Activated T-helper 17 cell treated with anti-CD3 and anti-CD28 coated beads, Interleukin-2, amount 50 U/mL, for 72 hours (primary cell): Measurements from ENCODE around the gene ZDHHC21. TPM values are rescaled to one million over a fixed set of nuclear protein-coding genes. Genes with fewer than 3 reads are reported as not detected.

Source experiments
- ATAC-seq: fragments of 150-1000 bp; cut with Tn5 transposase; replicated peaks from 2 replicates; pipeline ENCODE4 v1.10.0; 2021; ENCODE audit warnings: mild to moderate bottlenecking, moderate library complexity
- H3K27ac Mint-ChIP-seq: one replicate; pipeline ENCODE4 v1.8.0; 2022; ENCODE audit warnings: mixed read lengths
- H3K27me3 Mint-ChIP-seq: one replicate; pipeline ENCODE4 v1.8.0; 2022; ENCODE audit warnings: mixed read lengths
- H3K36me3 Mint-ChIP-seq: one replicate; pipeline ENCODE4 v1.8.0; 2022; ENCODE audit warnings: low read depth, mild to moderate bottlenecking, mixed read lengths
- H3K4me1 Mint-ChIP-seq: one replicate; pipeline ENCODE4 v1.8.0; 2022; ENCODE audit warnings: mixed read lengths
- H3K4me3 Mint-ChIP-seq: one replicate; pipeline ENCODE4 v1.8.0; 2022; ENCODE audit warnings: mild to moderate bottlenecking, mixed read lengths
- H3K9me3 Mint-ChIP-seq: one replicate; pipeline ENCODE4 v1.8.0; 2022; ENCODE audit warnings: mixed read lengths
- total RNA-seq, 2 donors: library from RNA; stranded (reverse); gene quantifications; one replicate each; pipeline ENCODE4 v1.2.3, GENCODE V29; 2022

Gene ZDHHC21
- total RNA-seq, 2 donors from 2014 or later, result 6.6 to 11.2 TPM

DNA sequence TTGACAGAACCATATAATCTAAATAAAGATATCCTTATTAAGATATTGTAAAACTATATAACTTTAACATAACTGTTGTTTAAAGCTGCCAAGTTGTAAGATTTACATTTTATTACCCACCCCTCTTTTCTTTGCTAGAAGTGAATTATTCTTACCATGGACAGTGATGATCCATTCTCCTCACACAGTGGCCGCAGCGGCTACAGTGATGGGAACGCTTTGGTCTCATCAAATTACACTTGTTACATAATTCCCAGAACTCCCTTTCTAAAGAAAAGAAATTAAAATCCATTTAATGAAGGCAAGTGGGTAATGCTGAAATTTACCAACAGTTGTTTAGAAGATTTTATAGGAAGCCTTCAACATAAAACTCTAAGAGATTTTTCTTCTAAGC, 31.2 kb downstream of the ZDHHC21 start:
- Mint-ChIP-seq H3K9me3 (no peaks in the 10 kb centered on the region), H3K4me1 (no peaks in the 10 kb centered on the region), H3K36me3 (peaks cover 39% of the 10 kb centered on the region), H3K27me3 (no peaks in the 10 kb centered on the region), H3K27ac (no peak overlapping the region), H3K4me3 (no peak overlapping the region)
- no peak for ATAC-seq

- Mint-ChIP-seq H3K4me1 (no peaks in the 10 kb centered on the region), H3K9me3 (no peaks in the 10 kb centered on the region), H3K27ac (no peak overlapping the region), H3K36me3 (peaks cover 44% of the 10 kb centered on the region), H3K4me3 (no peak overlapping the region), H3K27me3 (no peaks in the 10 kb centered on the region)
- no peak for ATAC-seq
Measured at GRCh38 chr9:14661421-14662059, 31.7 kb downstream of the ZDHHC21 start.

- Mint-ChIP-seq H3K36me3 (peaks cover 52% of the 10 kb centered on the region), H3K27me3 (no peaks in the 10 kb centered on the region), H3K4me3 (no peak overlapping the region), H3K9me3 (no peaks in the 10 kb centered on the region), H3K4me1 (no peaks in the 10 kb centered on the region), H3K27ac (no peak overlapping the region)
- no peak for ATAC-seq
Measured at GRCh38 chr9:14660721-14661120, 32.5 kb downstream of the ZDHHC21 start.

DNA sequence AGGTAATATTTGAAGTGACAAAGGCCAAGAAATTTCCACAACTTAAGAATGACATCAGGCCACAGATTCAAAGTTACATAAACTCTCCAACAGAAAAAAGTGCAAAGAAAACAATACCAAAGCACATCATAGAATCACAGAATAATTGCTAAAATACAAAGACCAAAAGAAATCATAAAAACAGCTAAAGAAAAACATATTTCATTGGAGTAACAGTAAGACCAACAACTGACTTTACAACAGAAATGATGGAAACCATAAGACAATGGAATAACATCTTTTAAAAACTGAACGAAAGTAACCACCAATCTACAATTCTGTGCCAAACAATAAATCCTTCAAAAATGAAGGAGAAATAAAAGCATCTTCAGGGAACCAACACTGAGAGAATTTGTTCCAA, 38.3 kb downstream of the ZDHHC21 start:
- Mint-ChIP-seq H3K27ac (no peak overlapping the region), H3K36me3 (peaks cover 72% of the 10 kb centered on the region), H3K27me3 (no peaks in the 10 kb centered on the region)

DNA sequence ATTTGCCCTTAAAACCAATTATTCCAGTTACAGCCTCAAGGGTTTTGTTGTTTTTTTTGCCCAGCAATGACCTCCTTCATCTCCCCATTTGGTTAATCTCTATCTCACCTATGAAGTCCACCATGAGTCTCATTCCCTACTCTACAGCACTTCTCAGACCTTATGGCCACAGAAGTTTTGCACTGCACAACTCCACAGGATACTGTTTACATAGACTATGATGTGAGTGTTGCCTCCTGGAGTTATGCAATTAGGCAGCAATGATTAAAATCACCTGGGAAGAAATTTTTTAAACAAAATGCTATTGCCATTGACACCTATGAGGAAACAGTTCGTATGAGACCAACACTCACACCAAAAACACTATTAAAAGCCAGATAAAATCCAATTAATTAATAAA, 39.7 kb downstream of the ZDHHC21 start:
- no peak overlapping the region for H3K4me3 Mint-ChIP-seq
- no peak for ATAC-seq
- no peak overlapping the region for H3K27ac Mint-ChIP-seq
- no peaks in the 10 kb centered on the region for H3K27me3 Mint-ChIP-seq
- peaks cover 58% of the 10 kb centered on the region for H3K36me3 Mint-ChIP-seq
- H3K9me3 Mint-ChIP-seq, result no peaks in the 10 kb centered on the region
- H3K4me1 Mint-ChIP-seq, result no peaks in the 10 kb centered on the region

More for the DNA sequence above, 38.3 kb downstream of the ZDHHC21 start:
- H3K4me3 Mint-ChIP-seq, result no peak overlapping the region
- ATAC-seq, result no peak
- H3K4me1 Mint-ChIP-seq, result no peaks in the 10 kb centered on the region
- H3K9me3 Mint-ChIP-seq, result no peaks in the 10 kb centered on the region

- no peaks in the 10 kb centered on the region for H3K9me3 Mint-ChIP-seq
- no peak overlapping the region for H3K27ac Mint-ChIP-seq
- H3K4me1 Mint-ChIP-seq, result no peaks in the 10 kb centered on the region
- no peak overlapping the region for H3K4me3 Mint-ChIP-seq
- H3K36me3 Mint-ChIP-seq, result peaks cover 52% of the 10 kb centered on the region
- H3K27me3 Mint-ChIP-seq, result no peaks in the 10 kb centered on the region
- no peak for ATAC-seq
Measured at GRCh38 chr9:14652729-14653377, 40.4 kb downstream of the ZDHHC21 start.

DNA sequence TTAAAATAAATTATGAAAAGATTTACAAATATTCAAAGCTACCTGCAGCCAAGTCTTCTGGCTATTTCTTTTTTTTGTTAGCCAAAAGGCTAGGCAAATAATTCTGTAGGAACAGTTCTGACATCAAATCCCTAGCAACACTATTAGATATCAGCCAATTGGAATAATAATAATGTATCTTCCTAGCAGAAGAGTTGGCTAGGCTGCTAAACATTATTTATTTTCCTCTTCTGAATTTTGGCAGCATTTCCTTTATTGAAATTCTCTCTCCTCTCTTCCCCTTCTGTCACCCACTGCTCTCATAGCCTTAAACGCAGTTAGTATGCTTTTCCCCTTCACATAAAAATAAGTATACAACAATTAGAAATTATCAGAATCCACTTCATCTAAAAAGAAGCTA, 42.6 kb downstream of the ZDHHC21 start:
- Mint-ChIP-seq H3K27ac (no peak overlapping the region), H3K4me1 (no peaks in the 10 kb centered on the region), H3K4me3 (no peak overlapping the region), H3K36me3 (peaks cover 29% of the 10 kb centered on the region), H3K9me3 (no peaks in the 10 kb centered on the region), H3K27me3 (no peaks in the 10 kb centered on the region)
- no peak for ATAC-seq

DNA sequence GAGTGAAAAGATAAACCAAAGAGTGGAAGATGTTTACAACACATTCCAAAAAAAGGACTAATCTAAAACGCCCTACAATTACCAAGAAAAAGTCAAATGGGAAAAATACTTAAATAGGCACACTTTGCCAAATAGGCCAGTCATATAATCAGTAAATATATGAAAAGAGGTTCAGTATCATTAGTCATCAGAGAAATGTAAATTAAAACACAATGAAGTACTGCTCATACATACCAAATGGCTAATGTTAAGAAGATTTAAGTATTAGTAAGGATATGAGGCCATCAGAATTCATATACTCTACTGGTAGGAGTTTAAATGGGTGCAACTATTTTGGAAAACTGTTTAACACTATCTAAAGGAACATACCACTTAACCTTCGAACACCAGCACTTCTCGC, 47.6 kb downstream of the ZDHHC21 start:
- Mint-ChIP-seq H3K4me3 (no peak overlapping the region), H3K4me1 (peaks cover 5% of the 10 kb centered on the region), H3K27me3 (no peaks in the 10 kb centered on the region), H3K36me3 (peaks cover 2% of the 10 kb centered on the region), H3K27ac (no peak overlapping the region), H3K9me3 (no peaks in the 10 kb centered on the region)
- ATAC-seq, result no peak

DNA sequence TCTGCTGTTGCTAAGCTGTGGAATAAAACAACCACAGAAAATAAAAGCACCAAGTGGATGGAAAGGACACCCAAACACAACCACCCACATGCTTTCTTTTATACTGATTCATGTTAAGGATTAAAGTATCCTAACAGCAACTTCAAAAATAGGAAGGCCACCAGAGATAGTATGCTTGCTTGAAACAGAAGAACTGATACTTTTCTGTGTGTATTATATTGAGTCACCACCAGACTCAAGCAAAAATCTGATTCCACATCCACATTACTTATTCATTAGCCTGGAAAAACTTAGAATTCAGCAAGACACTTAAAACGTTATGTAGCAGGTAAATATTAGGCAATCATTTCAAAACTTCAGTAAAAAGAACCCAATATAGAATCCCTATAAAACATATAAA, 52.3 kb downstream of the ZDHHC21 start:
- ATAC-seq, result no peak
- Mint-ChIP-seq H3K27me3 (no peaks in the 10 kb centered on the region), H3K27ac (no peak overlapping the region), H3K36me3 (no peaks in the 10 kb centered on the region), H3K9me3 (no peaks in the 10 kb centered on the region), H3K4me3 (no peak overlapping the region), H3K4me1 (peaks cover 5% of the 10 kb centered on the region)

DNA sequence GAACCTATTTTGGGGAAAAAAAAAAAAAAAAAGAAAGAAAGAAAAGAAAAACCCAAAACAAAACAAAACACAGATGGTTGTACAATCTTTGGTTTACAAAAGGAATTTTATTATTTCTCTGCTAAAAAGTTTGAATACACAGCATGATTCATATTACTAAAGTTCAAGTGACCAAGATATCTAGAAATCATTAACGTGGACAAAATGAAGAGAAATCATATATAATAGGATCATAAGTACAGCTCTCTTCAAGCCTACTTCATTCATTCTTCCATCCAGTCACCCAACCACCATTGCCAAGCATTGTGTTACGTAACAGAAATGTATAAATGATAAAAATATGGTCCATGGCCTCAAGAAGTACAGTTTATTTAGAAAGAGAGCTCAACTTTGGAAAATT, 52.9 kb downstream of the ZDHHC21 start:
- Mint-ChIP-seq H3K27ac (no peak overlapping the region), H3K4me1 (peaks cover 5% of the 10 kb centered on the region), H3K4me3 (no peak overlapping the region), H3K36me3 (no peaks in the 10 kb centered on the region), H3K27me3 (no peaks in the 10 kb centered on the region), H3K9me3 (no peaks in the 10 kb centered on the region)
- no peak for ATAC-seq

GRCh38 chr9:14633906-14634565, 59.2 kb downstream of the ZDHHC21 start:
- peaks cover 4% of the 10 kb centered on the region for H3K4me1 Mint-ChIP-seq
- H3K27me3 Mint-ChIP-seq, result no peaks in the 10 kb centered on the region
- ATAC-seq, result no peak
- no peak overlapping the region for H3K4me3 Mint-ChIP-seq
- peaks cover 29% of the 10 kb centered on the region for H3K36me3 Mint-ChIP-seq
- H3K9me3 Mint-ChIP-seq, result no peaks in the 10 kb centered on the region
- no peak overlapping the region for H3K27ac Mint-ChIP-seq

- Mint-ChIP-seq H3K4me1 (peaks cover 4% of the 10 kb centered on the region), H3K27me3 (no peaks in the 10 kb centered on the region), H3K27ac (no peak overlapping the region), H3K4me3 (no peak overlapping the region), H3K9me3 (no peaks in the 10 kb centered on the region), H3K36me3 (peaks cover 31% of the 10 kb centered on the region)
- no peak for ATAC-seq
Measured at GRCh38 chr9:14633148-14633547, 60.1 kb downstream of the ZDHHC21 start.

GRCh38 chr9:14627513-14627912, 65.7 kb downstream of the ZDHHC21 start:
- Mint-ChIP-seq H3K4me3 (no peak overlapping the region), H3K36me3 (peaks cover 24% of the 10 kb centered on the region), H3K27me3 (no peaks in the 10 kb centered on the region), H3K27ac (no peak overlapping the region), H3K4me1 (peaks cover 4% of the 10 kb centered on the region), H3K9me3 (no peaks in the 10 kb centered on the region)
- no peak for ATAC-seq

DNA sequence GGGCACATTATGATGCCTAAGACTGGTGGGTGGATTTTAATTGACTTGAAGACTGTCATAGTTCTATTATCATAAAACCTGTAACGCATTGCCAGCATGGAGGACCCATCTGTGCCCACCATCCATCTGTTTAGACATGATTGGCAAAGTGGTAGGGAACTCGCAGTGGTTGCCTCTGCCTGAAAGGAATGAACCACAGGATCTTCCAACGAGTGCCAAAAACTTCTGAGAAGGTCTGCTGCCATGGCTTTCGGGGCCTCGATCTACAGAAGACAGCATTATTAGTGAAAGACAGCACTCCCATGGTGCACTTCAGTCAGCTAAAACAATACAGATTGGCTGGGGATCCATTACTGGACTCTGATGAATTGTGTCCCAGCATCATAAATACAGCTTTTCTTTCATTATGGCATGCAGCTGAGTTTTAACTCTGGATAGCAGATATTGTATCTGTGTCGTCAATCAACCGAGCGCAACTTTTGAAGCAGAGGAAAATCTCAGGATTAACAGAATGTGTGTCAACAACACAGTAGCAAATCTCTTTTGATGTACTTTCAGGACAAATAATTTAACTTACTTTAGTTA, 74.3 kb downstream of the ZDHHC21 start:
- Mint-ChIP-seq H3K36me3 (peaks cover 12% of the 10 kb centered on the region), H3K9me3 (no peaks in the 10 kb centered on the region), H3K4me1 (no peaks in the 10 kb centered on the region), H3K27me3 (no peaks in the 10 kb centered on the region), H3K27ac (no peak overlapping the region), H3K4me3 (no peak overlapping the region)
- no peak for ATAC-seq
